ENCODE results near the gene ZNF41. TPM values are rescaled to one million over a fixed set of nuclear protein-coding genes. Genes with fewer than 3 reads are reported as not detected.

Gene ZNF41
- total RNA-seq, 4 donors from 2014 or later: 2.6 to 14.1 (median 9.2) TPM

GRCh38 chrX:47446971-47447370 is 36.1 kb downstream of the ZNF41 start:
- Histone ChIP-seq H3K4me3 (no peak overlapping the region), H3K9me3 (peaks cover 0 to 10% of the 10 kb centered on the region in 2 donors), H3K27ac (no peak overlapping the region), H3K4me1 (no peaks in the 10 kb centered on the region), H3K27me3 (no peaks in the 10 kb centered on the region), H3K36me3 (peaks cover 0 to 25% (median 6%) of the 10 kb centered on the region in 4 donors)
- in situ Hi-C loops (cut with MboI; ENCODE audit: low pct_ligation_motif_present in 1 of 4, low pct_unique_long_range_greater_than_20kb in 1 of 4, low sequenced_read_pairs in 3 of 4) (no loop called here), intact Hi-C loops (cut with DNase I; ENCODE audit: low total_unique reads) (no loop called here)
- no peak for DNase-seq
- 86 to 100% methylated on average over 2 of the region's 2 CpGs for WGBS, 2 donors (ENCODE audit: low coverage in 1 of 2)
- no peak for TF ChIP-seq EP300 (IDR thresholded peaks at IDR 0.05; ENCODE audit: low read depth)
- no peak for TF ChIP-seq CTCF (IDR thresholded peaks at IDR 0.05)
- no peak for TF ChIP-seq POLR2AphosphoS5 (IDR thresholded peaks at IDR 0.05)
- TF ChIP-seq POLR2A (IDR thresholded peaks at IDR 0.05): no peak

- WGBS, 2 donors (ENCODE audit: low coverage in 1 of 2): 87 to 100% methylated on average over 2 of the region's 2 CpGs
- in situ Hi-C loops (cut with MboI; ENCODE audit: low pct_ligation_motif_present in 1 of 4, low pct_unique_long_range_greater_than_20kb in 1 of 4, low sequenced_read_pairs in 3 of 4): no loop called here
- no peak for TF ChIP-seq CTCF (IDR thresholded peaks at IDR 0.05)
- TF ChIP-seq EP300 (IDR thresholded peaks at IDR 0.05; ENCODE audit: low read depth): no peak
- TF ChIP-seq POLR2AphosphoS5 (IDR thresholded peaks at IDR 0.05): no peak
- no peak for DNase-seq
- Histone ChIP-seq H3K4me1 (no peaks in the 10 kb centered on the region), H3K4me3 (no peak overlapping the region), H3K27me3 (no peaks in the 10 kb centered on the region), H3K27ac (no peak overlapping the region), H3K36me3 (peaks cover 0 to 22% (median 6%) of the 10 kb centered on the region in 4 donors), H3K9me3 (peaks cover 0 to 10% of the 10 kb centered on the region in 2 donors)
- intact Hi-C loops (cut with DNase I; ENCODE audit: low total_unique reads): no loop called here
These were observed 36.6 kb downstream of the ZNF41 start for GRCh38 chrX:47446431-47446830.

- Histone ChIP-seq H3K27ac (no peak overlapping the region), H3K9me3 (no peaks in the 10 kb centered on the region), H3K36me3 (no peaks in the 10 kb centered on the region), H3K4me1 (no peaks in the 10 kb centered on the region), H3K4me3 (no peak overlapping the region), H3K27me3 (no peaks in the 10 kb centered on the region)
- WGBS, 2 donors (ENCODE audit: low coverage in 1 of 2): 88 to 100% methylated on average over 1 to 5 of the region's 5 CpGs
- intact Hi-C loops (cut with DNase I; ENCODE audit: low total_unique reads) (no loop called here), in situ Hi-C loops (cut with MboI; ENCODE audit: low pct_ligation_motif_present in 1 of 4, low pct_unique_long_range_greater_than_20kb in 1 of 4, low sequenced_read_pairs in 3 of 4) (no loop called here)
- no peak for TF ChIP-seq CTCF (IDR thresholded peaks at IDR 0.05)
- no peak for TF ChIP-seq POLR2AphosphoS5 (IDR thresholded peaks at IDR 0.05)
- TF ChIP-seq EP300 (IDR thresholded peaks at IDR 0.05; ENCODE audit: low read depth): no peak
- no peak for TF ChIP-seq POLR2A (IDR thresholded peaks at IDR 0.05)
- no peak for DNase-seq
These were observed 52.1 kb downstream of the ZNF41 start for GRCh38 chrX:47430925-47431324.

- Histone ChIP-seq H3K36me3 (no peaks in the 10 kb centered on the region), H3K27me3 (no peaks in the 10 kb centered on the region), H3K4me1 (no peaks in the 10 kb centered on the region), H3K9me3 (no peaks in the 10 kb centered on the region), H3K27ac (no peak overlapping the region), H3K4me3 (no peak overlapping the region)
- WGBS, 2 donors (ENCODE audit: low coverage in 1 of 2): 70% methylated on average over 2 of the region's 2 CpGs; no CpG with 5 or more reads in 1 of the 2 donors
- intact Hi-C loops (cut with DNase I; ENCODE audit: low total_unique reads) (no loop called here), in situ Hi-C loops (cut with MboI; ENCODE audit: low pct_ligation_motif_present in 1 of 4, low pct_unique_long_range_greater_than_20kb in 1 of 4, low sequenced_read_pairs in 3 of 4) (no loop called here)
- TF ChIP-seq POLR2A (IDR thresholded peaks at IDR 0.05) (no peak), CTCF (IDR thresholded peaks at IDR 0.05) (no peak), POLR2AphosphoS5 (IDR thresholded peaks at IDR 0.05) (no peak), EP300 (IDR thresholded peaks at IDR 0.05; ENCODE audit: low read depth) (no peak)
- no peak for DNase-seq
These were observed 60.6 kb downstream of the ZNF41 start for GRCh38 chrX:47422444-47422843.
